HL-60 (cell line): ENCODE data around the gene KBTBD13.

Experiments used
- CTCF ChIP-seq: IDR thresholded peaks from one replicate; pipeline ENCODE4 v1.5.1; 2011; ENCODE audit warnings: low read length, control low read depth, inconsistent platforms; ENCODE audit not compliant: insufficient read depth
- GABPA ChIP-seq: IDR thresholded peaks from 2 replicates; pipeline ENCODE4 v1.6.1; 2012; ENCODE audit warnings: low read depth
- POLR2AphosphoS5 ChIP-seq: IDR thresholded peaks from 2 replicates; pipeline ENCODE4 v1.6.1; 2012; ENCODE audit warnings: low read depth
- REST ChIP-seq: IDR thresholded peaks from 2 replicates; pipeline ENCODE4 v1.6.1; 2012; ENCODE audit warnings: low read depth; ENCODE audit not compliant: insufficient replicate concordance
- SPI1 ChIP-seq: IDR thresholded peaks from 2 replicates; pipeline ENCODE4 v1.6.1; 2012; ENCODE audit warnings: low read depth, mild to moderate bottlenecking, borderline replicate concordance

GRCh38 chr15:65048241-65048640 lies 28.3 kb upstream of the KBTBD13 start:
- TF ChIP-seq POLR2AphosphoS5, result no peak
- TF ChIP-seq SPI1, result no peak
- no peak for TF ChIP-seq CTCF
- TF ChIP-seq REST, result no peak
- no peak for TF ChIP-seq GABPA
